ENCODE measurements around the gene DDHD1.

The DDHD1 gene

GRCh38 chr14:53002576-53002975 lies 150.5 kb downstream of the DDHD1 start:
- no peak for DNase-seq (ENCODE audit: low read depth, low spot score)
- H3K27ac ChIP-seq, result no peak overlapping the region

DNA sequence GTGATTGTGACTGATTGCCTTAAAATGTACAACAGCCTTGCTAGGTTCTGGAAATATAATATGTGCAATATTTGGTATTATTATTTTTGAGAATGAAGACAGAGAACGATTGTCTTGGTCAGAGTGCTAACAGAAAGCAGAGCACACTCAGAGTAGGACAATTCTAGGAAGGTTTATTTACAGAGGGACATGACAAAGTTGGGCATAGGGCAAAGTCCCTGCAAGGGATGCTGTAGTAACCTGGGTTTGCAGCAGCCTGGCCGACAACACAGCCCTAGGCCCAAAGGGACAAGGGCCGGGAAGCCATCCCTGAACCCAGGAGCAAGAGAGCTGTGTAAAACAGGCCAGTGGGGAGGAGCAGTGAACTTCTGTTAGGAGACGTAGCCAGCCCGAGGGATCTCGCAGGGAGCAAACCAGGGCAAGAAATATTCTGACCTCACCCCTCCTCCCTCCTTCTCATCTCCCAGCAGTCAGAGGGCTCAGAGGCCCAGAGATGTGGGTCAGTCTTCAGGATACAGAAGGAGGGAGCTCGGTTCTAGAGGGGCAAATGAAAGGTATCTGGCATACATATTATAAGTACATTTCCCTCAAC lies 151.2 kb downstream of the DDHD1 start:
- no peak overlapping the region for H3K27ac ChIP-seq
- DNase-seq (ENCODE audit: low read depth, low spot score), result no peak

GRCh38 chr14:52998376-52999015 lies 154.6 kb downstream of the DDHD1 start:
- no peak overlapping the region for H3K27ac ChIP-seq
- no peak for DNase-seq (ENCODE audit: low read depth, low spot score)

DNA sequence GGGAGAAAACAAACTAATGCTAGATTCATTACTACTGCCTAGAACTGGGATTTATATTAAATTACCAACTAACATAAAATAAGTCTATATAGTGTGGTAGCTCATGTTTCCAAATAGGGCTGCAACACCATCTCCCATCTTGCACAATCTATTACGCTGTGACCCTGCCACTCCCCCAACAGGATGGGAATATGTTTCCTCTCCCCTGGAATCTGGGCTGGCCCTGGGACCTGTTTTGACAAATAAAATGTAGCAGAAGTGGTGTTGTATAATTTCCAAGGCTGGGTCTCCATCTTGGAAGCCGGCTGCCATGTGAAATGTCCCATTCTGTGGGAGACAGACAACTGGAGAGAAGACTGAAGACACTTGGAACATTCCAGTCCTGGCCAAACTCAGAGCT lies 156.6 kb downstream of the DDHD1 start:
- no peak for DNase-seq (ENCODE audit: low read depth, low spot score)
- no peak overlapping the region for H3K27ac ChIP-seq

- DNase-seq (ENCODE audit: low read depth, low spot score), result no peak
- no peak overlapping the region for H3K27ac ChIP-seq
These were observed 157.1 kb downstream of the DDHD1 start for GRCh38 chr14:52995998-52996397.

DNA sequence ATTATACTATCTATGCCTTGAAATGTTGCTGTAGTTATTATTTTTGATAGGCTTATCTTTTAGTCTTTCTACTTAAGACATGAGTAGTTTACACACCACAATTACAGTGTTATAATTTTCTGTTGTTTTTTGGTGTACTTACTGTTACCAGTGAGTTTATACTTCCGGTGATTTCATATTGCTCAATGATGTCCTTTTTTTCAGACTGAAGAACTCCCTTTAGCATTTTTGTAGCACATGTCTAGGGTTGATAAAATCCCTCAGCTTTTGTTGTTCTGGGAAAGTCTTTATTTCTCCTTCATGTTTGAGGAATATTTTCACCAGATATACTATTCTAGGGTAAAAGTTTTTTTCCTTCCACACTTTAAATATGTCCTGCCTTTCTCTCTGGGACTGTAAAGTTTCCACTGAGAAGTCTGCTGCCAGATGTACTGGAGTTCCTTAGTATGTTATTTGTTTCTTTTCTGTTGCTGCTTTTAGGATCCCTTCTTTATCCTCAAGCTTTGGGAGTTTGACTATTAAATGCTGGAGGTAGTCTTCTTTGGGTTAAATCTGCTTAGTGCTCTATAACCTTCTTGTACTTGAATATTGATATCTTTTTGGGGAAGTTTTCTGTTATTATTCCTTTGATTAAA lies 160.8 kb downstream of the DDHD1 start:
- no peak overlapping the region for H3K27ac ChIP-seq
- no peak for DNase-seq (ENCODE audit: low read depth, low spot score)

- no peak overlapping the region for H3K27ac ChIP-seq
- DNase-seq (ENCODE audit: low read depth, low spot score), result no peak
These were observed 165.0 kb downstream of the DDHD1 start for GRCh38 chr14:52988139-52988538.

DNA sequence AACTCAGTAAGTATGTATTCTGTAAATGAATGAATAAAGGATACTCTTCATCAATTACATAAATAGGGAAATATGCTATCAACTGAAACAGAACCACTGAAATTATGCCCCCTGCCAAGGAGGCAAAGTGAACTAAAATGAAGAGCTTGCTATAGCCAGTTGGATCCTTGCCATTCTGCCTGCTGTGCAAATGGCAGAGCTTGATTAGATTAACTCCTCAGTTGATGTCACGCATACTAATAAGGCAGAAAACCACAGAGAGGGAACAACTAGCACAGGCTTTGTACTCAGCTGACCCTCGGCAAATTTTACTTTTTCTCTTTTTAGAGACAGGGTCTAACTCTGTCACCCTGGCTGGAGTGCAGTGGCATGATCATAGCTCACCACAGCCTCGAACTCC lies 165.6 kb downstream of the DDHD1 start:
- no peak overlapping the region for H3K27ac ChIP-seq
- no peak for DNase-seq (ENCODE audit: low read depth, low spot score)

- no peak overlapping the region for H3K27ac ChIP-seq
- DNase-seq (ENCODE audit: low read depth, low spot score), result no peak
These were observed 166.1 kb downstream of the DDHD1 start for GRCh38 chr14:52987042-52987441.

All from epithelial cell of prostate (primary cell).